Measurements from ENCODE around the gene SPCS1. TPM values are rescaled to one million over a fixed set of nuclear protein-coding genes. Genes with fewer than 3 reads are reported as not detected.

The SPCS1 gene
- total RNA-seq, 1 experiment from 2014 or later, result 151 TPM

GRCh38 chr3:52684184-52684583, 21.7 kb upstream of the SPCS1 start:
- BruUV-seq (replicated peaks), result no TSS peak

GRCh38 chr3:52685285-52685708, 20.6 kb upstream of the SPCS1 start:
- no peaks in the 10 kb centered on the region for H3K9me3 Mint-ChIP-seq (ENCODE audit: low read depth, unreplicated experiment)
- no peaks in the 10 kb centered on the region for H3K27me3 Mint-ChIP-seq (ENCODE audit: unreplicated experiment)
- intact Hi-C loops (cut with micrococcal nuclease; ENCODE audit: unreplicated experiment), result loop anchor here (10.0 kb wide), 1 partner anchor 150 kb away; the partner anchor contains the start of genes NT5DC2 and UQCC5
- DNase-seq, result peak; percentile 88
- BruUV-seq (replicated peaks), result no TSS peak
- peak overlapping the region; percentile 92 for H3K4me3 Mint-ChIP-seq (ENCODE audit: low read depth, unreplicated experiment)
- CTCF ChIA-PET, result no interaction called here
- H3K27ac Mint-ChIP-seq (ENCODE audit: unreplicated experiment), result peak overlapping the region; percentile 97
- H3K4me1 Mint-ChIP-seq (ENCODE audit: low read depth, unreplicated experiment), result peaks cover 24% of the 10 kb centered on the region
- peaks cover 69% of the 10 kb centered on the region for H3K36me3 Mint-ChIP-seq (ENCODE audit: insufficient read depth, unreplicated experiment)
- no peak for TF ChIP-seq CTCF (IDR thresholded peaks at IDR 0.05; ENCODE audit: unreplicated experiment)

More at GRCh38 chr3:52684184-52684583, 21.7 kb upstream of the SPCS1 start:
- DNase-seq, result no peak
- Mint-ChIP-seq H3K9me3 (ENCODE audit: low read depth, unreplicated experiment) (no peaks in the 10 kb centered on the region), H3K27me3 (ENCODE audit: unreplicated experiment) (no peaks in the 10 kb centered on the region), H3K27ac (ENCODE audit: unreplicated experiment) (peak overlapping the region; percentile 97), H3K4me1 (ENCODE audit: low read depth, unreplicated experiment) (peaks cover 32% of the 10 kb centered on the region), H3K36me3 (ENCODE audit: insufficient read depth, unreplicated experiment) (peaks cover 68% of the 10 kb centered on the region), H3K4me3 (ENCODE audit: low read depth, unreplicated experiment) (peak overlapping the region; percentile 92)
- CTCF ChIA-PET, result no interaction called here
- intact Hi-C loops (cut with micrococcal nuclease; ENCODE audit: unreplicated experiment), result loop anchor here (5.0 to 10.0 kb wide), 2 partner anchors 149 to 257 kb away; partner anchors contain the start of genes NT5DC2 and UQCC5
- no peak for TF ChIP-seq CTCF (IDR thresholded peaks at IDR 0.05; ENCODE audit: unreplicated experiment)

GRCh38 chr3:52685709-52686691, 19.9 kb upstream of the SPCS1 start, which contains the start of the genes GNL3 and PBRM1:
Gene GNL3, plus strand, starts transcription at chr3:52686032. Its CDS starts 61 bp downstream, at chr3:52686093.
Gene PBRM1, minus strand, starts transcription at chr3:52685913.
- Mint-ChIP-seq H3K27me3 (ENCODE audit: unreplicated experiment) (no peaks in the 10 kb centered on the region), H3K27ac (ENCODE audit: unreplicated experiment) (peak within 1 kb of the TSS; percentile 97), H3K9me3 (ENCODE audit: low read depth, unreplicated experiment) (no peaks in the 10 kb centered on the region), H3K36me3 (ENCODE audit: insufficient read depth, unreplicated experiment) (peaks cover 76% of the 10 kb centered on the region), H3K4me3 (ENCODE audit: low read depth, unreplicated experiment) (peak within 1 kb of the TSS; percentile 92), H3K4me1 (ENCODE audit: low read depth, unreplicated experiment) (peaks cover 22% of the 10 kb centered on the region)
- CTCF ChIA-PET, result no interaction called here
- intact Hi-C loops (cut with micrococcal nuclease; ENCODE audit: unreplicated experiment), result loop anchor here (10.0 kb wide), 1 partner anchor 151 kb away; the partner anchor contains the start of genes NT5DC2 and UQCC5
- no peak for TF ChIP-seq CTCF (IDR thresholded peaks at IDR 0.05; ENCODE audit: unreplicated experiment)
- BruUV-seq (replicated peaks), result TSS peak; percentile 48
- DNase-seq, result peak; percentile 91

- no peak for TF ChIP-seq CTCF (IDR thresholded peaks at IDR 0.05; ENCODE audit: unreplicated experiment)
- Mint-ChIP-seq H3K27ac (ENCODE audit: unreplicated experiment) (no peak overlapping the region), H3K27me3 (ENCODE audit: unreplicated experiment) (no peaks in the 10 kb centered on the region), H3K36me3 (ENCODE audit: insufficient read depth, unreplicated experiment) (peaks cover 85% of the 10 kb centered on the region), H3K4me1 (ENCODE audit: low read depth, unreplicated experiment) (peaks cover 12% of the 10 kb centered on the region), H3K4me3 (ENCODE audit: low read depth, unreplicated experiment) (no peak overlapping the region), H3K9me3 (ENCODE audit: low read depth, unreplicated experiment) (no peaks in the 10 kb centered on the region)
- DNase-seq, result no peak
- CTCF ChIA-PET, result no interaction called here
- intact Hi-C loops (cut with micrococcal nuclease; ENCODE audit: unreplicated experiment), result loop anchor here (10.0 kb wide), 1 partner anchor 153 kb away; the partner anchor contains the start of genes NT5DC2 and UQCC5
- BruUV-seq (replicated peaks), result no TSS peak
Observed at GRCh38 chr3:52688266-52688665, 17.6 kb upstream of the SPCS1 start.
